Measurements from ENCODE around the gene MDGA2. TPM values are rescaled to one million over a fixed set of nuclear protein-coding genes. Genes with fewer than 3 reads are reported as not detected.

Gene MDGA2
- total and polyA plus RNA-seq, 2 of the 4 experiments (the other 2 are of a cell fraction), result 0.02 TPM; not detected in 1

GRCh38 chr14:47411523-47411922 lies 263.9 kb downstream of the MDGA2 start:
- no peak overlapping the region for H2BK5ac ChIP-seq (ENCODE audit: low read depth, low read length, poor library complexity, severe bottlenecking)
- TF ChIP-seq POLR2A (IDR thresholded peaks at IDR 0.05; ENCODE audit: low read depth, low read length), result no peak
- TF ChIP-seq RCOR1 (IDR thresholded peaks at IDR 0.05; ENCODE audit: insufficient replicate concordance, low read length), result no peak
- TF ChIP-seq ELK1 (IDR thresholded peaks at IDR 0.05; ENCODE audit: borderline replicate concordance, low read depth, low read length), result no peak
- no peak for TF ChIP-seq RFX5 (IDR thresholded peaks at IDR 0.05; ENCODE audit: low read depth, low read length)
- no peak for TF ChIP-seq CEBPB (IDR thresholded peaks at IDR 0.05; ENCODE audit: low read depth, low read length)
- no peak for TF ChIP-seq USF2 (IDR thresholded peaks at IDR 0.05; ENCODE audit: low read depth, low read length)
- no peak for TF ChIP-seq SMC3 (IDR thresholded peaks at IDR 0.05; ENCODE audit: low read depth, low read length)
- no peak for TF ChIP-seq MAFK (IDR thresholded peaks at IDR 0.05; ENCODE audit: low read depth, low read length)
- TF ChIP-seq RAD21 (IDR thresholded peaks at IDR 0.05; ENCODE audit: low read length), result no peak
- no peak for TF ChIP-seq FOS (IDR thresholded peaks at IDR 0.05; ENCODE audit: low read depth, low read length)
- no peak for TF ChIP-seq MXI1 (IDR thresholded peaks at IDR 0.05; ENCODE audit: borderline replicate concordance, low read depth, low read length)
- TF ChIP-seq MAZ (IDR thresholded peaks at IDR 0.05; ENCODE audit: borderline replicate concordance, low read depth, low read length), result no peak
- TF ChIP-seq CHD1 (IDR thresholded peaks at IDR 0.05; ENCODE audit: low read depth, low read length), result no peak
- no peak for TF ChIP-seq CTCF (conservative IDR thresholded peaks at IDR 0.05; ENCODE audit: low read depth, low read length)
- TF ChIP-seq BHLHE40 (IDR thresholded peaks at IDR 0.05; ENCODE audit: low read depth, low read length), result no peak
- TF ChIP-seq NFE2L2 (IDR thresholded peaks at IDR 0.05; ENCODE audit: low read depth, low read length), result no peak
- no peaks in the 10 kb centered on the region for H3K36me3 ChIP-seq (ENCODE audit: control insufficient read depth, insufficient read depth, low read length)
- no peaks in the 10 kb centered on the region for H3K27me3 ChIP-seq (ENCODE audit: control insufficient read depth, insufficient read depth, low read length)
- H3K4me2 ChIP-seq (ENCODE audit: low read depth, low read length), result no peak overlapping the region
- no peaks in the 10 kb centered on the region for H3K9me1 ChIP-seq (ENCODE audit: insufficient read depth, low read length)
- no peak overlapping the region for H2BK20ac ChIP-seq (ENCODE audit: low read depth, low read length)
- in situ Hi-C loops (cut with MboI; ENCODE audit: low sequenced_read_pairs) (no loop called here), intact Hi-C loops (cut with micrococcal nuclease) (no loop called here), dilution Hi-C loops (cut with HindIII; ENCODE audit: low sequenced_read_pairs, unreplicated experiment) (no loop called here)
- no peak for ATAC-seq (ENCODE audit: low read depth)
- H2BK120ac ChIP-seq (ENCODE audit: low read depth, low read length), result no peak overlapping the region
- H3K14ac ChIP-seq (replicated peaks; ENCODE audit: low read depth, low read length), result no peak overlapping the region
- no peak overlapping the region for H3K27ac ChIP-seq (ENCODE audit: insufficient read depth, low read length)
- H3K56ac ChIP-seq (ENCODE audit: extremely low read depth, insufficient read depth, low read length), result no peak overlapping the region
- no TSS peak for BruUV-seq (replicated peaks)
- no peak overlapping the region for H4K91ac ChIP-seq (ENCODE audit: insufficient read depth, low read depth, low read length)
- ChIA-PET POLR2A (ENCODE audit: unreplicated experiment) (no interaction called here), CTCF (no interaction called here)
- H3K23ac ChIP-seq (ENCODE audit: low read depth, low read length), result no peak overlapping the region
- H3K4me1 ChIP-seq (ENCODE audit: control insufficient read depth, insufficient read depth, low read length), result no peaks in the 10 kb centered on the region
- H2AFZ ChIP-seq (replicated peaks; ENCODE audit: low read length, poor library complexity), result no peak overlapping the region
- no peak overlapping the region for H2AK5ac ChIP-seq (ENCODE audit: low read depth, low read length)
- no peak overlapping the region for H3K4ac ChIP-seq (ENCODE audit: low read depth, low read length)
- no peak overlapping the region for H4K8ac ChIP-seq (ENCODE audit: low read depth in 2 of 2, low read length in 2 of 2)
- H3K9ac ChIP-seq (ENCODE audit: low read depth, low read length), result no peak overlapping the region
- no peak overlapping the region for H4K5ac ChIP-seq (ENCODE audit: low read depth, low read length)
- H2BK15ac ChIP-seq (ENCODE audit: low read depth, low read length), result no peak overlapping the region
- peaks cover 3% of the 10 kb centered on the region; the same call in 1 of the 2 replicates for H3K9me3 ChIP-seq (ENCODE audit: control insufficient read depth, insufficient read depth, low read length)
- H3K4me3 ChIP-seq (ENCODE audit: insufficient read depth, low read depth, low read length), result no peak overlapping the region
- H2AK9ac ChIP-seq (replicated peaks; ENCODE audit: low read depth, low read length, poor library complexity), result no peak overlapping the region
- H3K18ac ChIP-seq (ENCODE audit: low read depth, low read length), result no peak overlapping the region
- H4K20me1 ChIP-seq (ENCODE audit: insufficient read depth, low read length), result no peaks in the 10 kb centered on the region
- no CpG with 5 or more reads among the region's 5 CpGs for WGBS, 2 experiments (ENCODE audit: extremely low coverage in 2 of 2, insufficient read length in 1 of 2)
- no peaks in the 10 kb centered on the region for H3K79me1 ChIP-seq (ENCODE audit: low read depth in 1 of 2, low read length in 2 of 2)
- DNase-seq, result no peak

Measured in IMR-90 (cell line).